ENCODE data around the gene SCGN.
"Not testable (repeated sequence)": the region's sequence is repeated elsewhere in the genome, so short reads cannot be mapped to it uniquely, and the experiment has no call there.

SCGN gene

GRCh38 chr6:25732468-25733198 lies 80.6 kb downstream of the SCGN start:
- DNase-seq = no peak

DNA sequence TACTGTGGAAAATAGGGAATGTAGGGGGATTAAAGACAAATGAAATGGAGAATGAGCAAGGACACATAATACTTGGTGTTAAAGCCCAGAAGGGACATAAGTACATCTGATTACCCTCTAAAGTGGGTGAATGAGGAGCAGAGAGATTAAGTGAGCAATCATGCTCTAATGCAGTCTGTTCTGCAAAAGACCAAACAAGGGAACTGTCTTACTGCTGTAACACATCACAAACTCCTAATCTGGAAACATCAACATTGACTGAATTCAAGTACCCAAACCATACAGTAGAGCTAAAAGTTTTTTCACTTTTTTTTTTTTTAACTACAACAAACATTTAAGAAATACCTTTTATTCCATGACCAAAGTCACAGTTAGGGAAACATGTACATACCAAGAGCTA lies 83.2 kb downstream of the SCGN start:
- no peak for DNase-seq

GRCh38 chr6:25743868-25744267 lies 91.9 kb downstream of the SCGN start:
- DNase-seq = no peak

DNA sequence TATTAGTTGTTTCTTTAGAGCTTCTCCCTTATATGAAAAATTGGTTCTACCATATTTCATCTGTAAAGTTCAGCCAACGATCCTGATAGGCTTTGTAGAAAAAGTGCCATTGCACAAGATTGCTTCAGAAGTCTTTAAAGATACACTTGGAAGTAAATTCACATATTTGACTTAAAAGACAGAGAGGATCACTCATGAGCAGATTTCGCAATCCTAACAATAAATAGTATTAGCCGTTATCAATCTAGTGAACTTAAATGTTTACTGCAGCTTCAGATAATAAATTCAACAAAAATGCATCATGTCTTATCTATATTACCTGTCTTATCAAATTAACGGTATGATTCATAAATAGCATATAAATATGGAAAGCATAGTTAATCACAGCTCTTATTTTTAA lies 93.8 kb downstream of the SCGN start:
- DNase-seq = no peak

GRCh38 chr6:25746968-25747367 lies 95.0 kb downstream of the SCGN start:
- DNase-seq = no peak

GRCh38 chr6:25747477-25747876 lies 95.5 kb downstream of the SCGN start:
- DNase-seq = no peak

DNA sequence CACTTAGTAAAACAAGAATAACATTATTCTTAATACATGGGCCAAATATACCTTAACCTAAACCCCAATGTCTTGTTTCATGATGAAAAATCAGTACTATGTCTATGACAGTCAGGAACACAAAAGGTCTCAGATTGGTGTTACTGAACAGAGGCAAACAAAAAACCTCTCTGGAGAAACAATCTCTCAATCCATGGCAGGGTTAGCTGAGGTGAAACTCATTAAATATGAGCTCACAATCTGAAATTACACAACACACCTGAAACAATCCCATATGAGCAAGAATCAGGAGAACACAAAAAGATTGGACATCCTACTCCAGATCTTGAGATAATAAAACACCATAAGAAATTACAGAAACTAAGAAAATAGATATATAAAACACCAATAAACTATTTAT lies 96.0 kb downstream of the SCGN start:
- DNase-seq = no peak

GRCh38 chr6:25748601-25749517 lies 96.8 kb downstream of the SCGN start:
- DNase-seq = not testable (repeated sequence)

GRCh38 chr6:25749837-25750236 lies 97.8 kb downstream of the SCGN start:
- DNase-seq = no peak

GRCh38 chr6:25750906-25751305 lies 98.9 kb downstream of the SCGN start:
- no peak for DNase-seq

Measured in activated T-cell treated with anti-CD3 and anti-CD28 coated beads for 4 hours (primary cell).